Measurements from ENCODE around the gene CXCL10.
"Not testable (repeated sequence)": the region's sequence is repeated elsewhere in the genome, so short reads cannot be mapped to it uniquely, and the experiment has no call there.

CXCL10 gene

DNA sequence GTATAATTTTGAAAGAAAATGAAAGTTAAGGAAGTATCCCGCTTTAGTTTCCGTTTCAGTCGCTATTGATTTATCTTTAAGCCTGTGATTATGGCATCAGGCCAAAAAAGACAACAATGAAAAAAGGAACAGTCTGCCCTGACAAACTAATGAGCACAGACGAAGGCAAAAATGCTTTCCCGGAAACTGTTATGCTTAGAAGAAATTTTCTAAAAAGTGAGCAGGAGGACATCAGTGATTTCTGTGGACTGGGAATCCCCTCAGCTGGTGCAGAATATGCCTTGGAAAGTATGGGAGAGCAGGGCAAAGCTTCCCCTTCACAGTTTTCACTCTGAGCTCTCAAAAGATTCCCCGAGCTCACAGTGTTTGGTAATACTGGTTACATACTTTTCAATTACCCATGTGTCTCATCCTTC lies 5.1 kb upstream of the CXCL10 start:
- peak; percentile 34 for DNase-seq (ENCODE audit: low spot score)

DNA sequence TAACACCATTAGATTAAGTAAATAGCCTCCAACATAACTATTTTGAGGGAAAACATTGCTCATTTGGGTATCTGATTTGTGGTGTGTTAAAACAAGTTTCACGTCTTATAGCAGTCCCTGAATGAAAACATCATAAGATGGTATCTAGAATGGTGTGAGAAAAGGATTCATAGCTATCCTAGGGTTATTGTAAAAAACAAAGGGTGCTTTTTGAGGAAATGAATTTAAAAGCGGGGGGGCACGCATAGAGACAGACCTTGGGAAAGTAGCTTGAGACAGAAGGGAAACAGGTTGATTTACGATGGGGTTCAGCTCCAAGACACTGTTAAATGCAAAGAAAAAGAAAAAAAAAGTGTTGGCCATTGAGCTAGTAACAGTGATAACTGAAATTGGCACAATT lies 768 bp upstream of the CXCL10 start:
- no peak for DNase-seq (ENCODE audit: low spot score)

DNA sequence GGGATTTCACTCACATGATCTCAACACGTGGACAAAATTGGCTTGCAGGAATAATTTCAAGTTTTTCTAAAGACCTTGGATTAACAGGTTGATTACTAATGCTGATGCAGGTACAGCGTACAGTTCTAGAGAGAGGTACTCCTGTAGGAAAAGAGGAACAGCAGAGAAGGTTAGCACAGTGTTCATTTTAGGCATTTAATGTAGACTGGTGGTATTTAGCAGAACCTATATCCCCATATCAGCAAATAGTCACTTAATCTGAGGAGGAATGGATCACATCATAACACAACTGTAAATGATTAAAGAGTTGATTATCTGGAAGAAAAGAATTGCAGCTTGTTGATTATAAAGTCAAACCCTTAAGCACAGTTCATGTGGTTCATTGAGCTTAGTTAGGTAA lies 620 bp downstream of the CXCL10 start:
- no peak for DNase-seq (ENCODE audit: low spot score)

DNA sequence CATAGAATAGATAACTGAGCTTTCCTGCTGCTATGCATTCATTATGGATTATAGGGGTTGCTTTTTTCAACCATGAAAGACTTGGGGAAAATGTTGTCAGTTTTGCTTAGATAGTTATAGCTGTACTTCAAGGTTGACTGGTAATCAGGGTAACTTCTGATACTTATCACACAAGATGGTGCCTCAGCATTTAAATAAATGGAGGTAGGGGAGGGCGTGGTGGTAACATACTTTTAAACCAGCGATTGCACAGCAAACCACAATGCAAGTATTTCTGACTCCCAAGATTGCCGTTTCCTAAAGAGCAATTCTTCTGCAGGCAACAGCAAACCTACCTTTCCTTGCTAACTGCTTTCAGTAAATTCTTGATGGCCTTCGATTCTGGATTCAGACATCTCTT lies 1.3 kb downstream of the CXCL10 start:
- DNase-seq (ENCODE audit: low spot score) = no peak

DNA sequence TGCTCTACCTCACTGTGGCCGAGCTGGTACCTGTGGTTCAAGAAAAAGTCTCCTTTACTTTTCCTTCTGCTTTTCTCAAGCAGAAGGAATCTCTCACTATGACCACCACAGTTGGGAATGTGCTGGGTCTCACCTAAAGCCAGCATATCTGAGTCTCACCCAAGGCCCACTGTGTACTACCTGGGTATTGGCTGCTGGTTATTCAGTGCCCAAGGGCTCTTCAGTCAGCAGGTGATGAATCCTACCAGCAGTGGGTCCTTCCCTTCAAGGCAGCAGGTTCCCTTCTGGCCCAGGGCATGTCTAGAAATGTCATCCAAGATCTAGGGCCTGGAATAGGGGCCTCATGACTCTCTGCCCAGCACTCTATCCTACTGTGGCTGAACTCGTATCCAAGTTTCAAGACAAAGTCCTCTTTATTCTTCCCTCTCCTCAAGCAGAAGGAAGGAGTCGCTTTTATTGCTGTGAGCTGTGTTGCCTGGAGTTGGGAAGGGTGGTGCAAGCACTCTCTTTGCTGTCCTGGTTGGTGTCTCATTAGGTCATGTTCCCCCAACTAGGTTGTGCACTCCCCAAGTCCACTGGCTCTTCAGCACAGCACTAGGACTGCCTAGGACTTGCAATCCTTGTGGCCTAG lies 6.1 kb downstream of the CXCL10 start:
- no peak for DNase-seq (ENCODE audit: low spot score)

DNA sequence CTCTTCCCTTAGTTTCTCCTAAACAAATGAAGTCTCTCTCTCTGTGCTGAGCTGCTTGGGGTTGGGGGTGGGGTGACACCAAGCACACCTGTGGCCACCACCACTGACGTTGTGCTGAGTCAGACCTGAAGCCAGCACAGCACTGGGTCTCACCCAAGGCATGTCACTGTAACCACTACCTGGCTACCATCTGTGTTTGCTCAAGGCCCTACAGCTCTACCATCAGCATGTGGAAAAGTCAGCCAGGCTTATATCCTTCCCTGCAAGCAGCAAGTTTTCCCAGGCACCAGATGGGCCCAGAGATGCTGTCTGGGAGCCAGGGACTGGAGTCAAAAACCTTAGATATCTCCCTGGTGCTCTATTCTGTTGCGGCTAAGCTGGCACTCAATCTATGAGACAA lies 6.9 kb downstream of the CXCL10 start:
- no peak for DNase-seq (ENCODE audit: low spot score)

DNA sequence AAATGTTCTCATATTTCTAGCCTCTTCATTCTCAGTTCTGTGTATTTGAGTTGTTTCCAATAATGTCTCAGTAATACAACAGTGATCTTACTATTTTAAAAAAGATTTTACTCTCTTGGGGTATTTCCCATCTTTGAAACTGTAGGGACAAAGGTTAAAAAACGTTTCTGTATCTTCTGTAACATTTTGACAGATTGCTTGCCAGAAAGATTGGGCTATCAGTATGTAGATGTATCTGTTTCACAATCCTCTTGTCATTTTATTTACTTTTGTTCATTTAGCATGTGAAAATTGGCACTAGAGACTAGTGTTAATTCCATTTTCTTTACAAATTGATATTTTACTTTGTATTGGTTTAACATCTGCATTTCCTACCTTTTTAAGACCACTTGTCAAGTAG lies 9.8 kb downstream of the CXCL10 start:
- no peak for DNase-seq (ENCODE audit: low spot score)

DNA sequence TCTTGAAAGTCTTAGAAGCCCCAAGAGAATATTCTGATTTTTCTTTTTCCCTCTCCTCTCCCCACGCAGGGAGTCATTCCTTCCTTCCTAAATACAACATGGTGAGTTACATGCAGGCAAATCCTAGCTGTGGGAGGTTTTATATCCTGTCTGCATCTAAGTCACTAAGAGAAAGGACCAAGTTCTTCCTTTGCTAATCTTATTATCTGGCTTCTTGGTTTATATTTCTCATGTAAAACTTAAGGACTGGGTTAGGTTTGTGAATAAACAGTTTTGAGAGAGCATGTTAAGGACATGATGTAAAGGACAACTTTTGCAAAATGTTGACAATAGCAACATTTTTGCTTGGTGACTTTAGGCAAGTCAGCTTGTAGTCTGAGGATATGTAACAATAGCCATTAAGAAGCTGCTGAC lies 10.9 kb downstream of the CXCL10 start:
- no peak for DNase-seq (ENCODE audit: low spot score)

DNA sequence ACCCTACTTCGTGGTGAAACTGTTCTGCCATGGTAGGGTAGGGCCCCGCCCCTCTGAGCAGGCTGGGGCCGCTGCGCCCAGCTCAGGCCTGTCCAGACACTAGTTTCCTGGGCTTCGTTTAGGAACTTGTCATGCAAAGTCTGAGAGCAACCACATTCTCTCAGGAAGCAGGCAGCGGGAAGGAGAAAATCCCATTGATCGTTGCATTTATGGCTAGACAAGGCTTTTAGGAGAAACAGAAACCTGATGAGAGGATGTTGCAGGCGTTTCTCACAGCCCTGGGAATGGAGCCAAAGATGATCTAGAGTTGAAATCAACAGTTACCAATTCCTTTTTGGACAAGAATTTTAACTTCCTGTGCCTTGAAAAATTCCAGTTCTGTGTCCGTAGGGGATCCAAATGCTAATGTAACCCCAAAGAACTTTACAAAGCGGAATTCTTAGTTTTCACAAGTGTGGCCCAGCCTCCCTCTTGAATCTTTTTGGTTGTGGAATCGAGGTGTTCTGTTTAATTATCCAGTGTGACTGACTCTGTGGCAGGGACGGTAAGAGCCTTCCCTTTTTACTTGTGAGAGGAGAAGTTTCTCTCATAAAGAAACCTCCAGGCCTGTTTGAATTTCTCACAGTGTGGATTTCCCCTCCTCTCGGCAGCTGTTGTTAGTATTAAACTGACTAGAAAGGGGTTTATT lies 11.5 kb downstream of the CXCL10 start:
- no peak for DNase-seq (ENCODE audit: low spot score)

DNA sequence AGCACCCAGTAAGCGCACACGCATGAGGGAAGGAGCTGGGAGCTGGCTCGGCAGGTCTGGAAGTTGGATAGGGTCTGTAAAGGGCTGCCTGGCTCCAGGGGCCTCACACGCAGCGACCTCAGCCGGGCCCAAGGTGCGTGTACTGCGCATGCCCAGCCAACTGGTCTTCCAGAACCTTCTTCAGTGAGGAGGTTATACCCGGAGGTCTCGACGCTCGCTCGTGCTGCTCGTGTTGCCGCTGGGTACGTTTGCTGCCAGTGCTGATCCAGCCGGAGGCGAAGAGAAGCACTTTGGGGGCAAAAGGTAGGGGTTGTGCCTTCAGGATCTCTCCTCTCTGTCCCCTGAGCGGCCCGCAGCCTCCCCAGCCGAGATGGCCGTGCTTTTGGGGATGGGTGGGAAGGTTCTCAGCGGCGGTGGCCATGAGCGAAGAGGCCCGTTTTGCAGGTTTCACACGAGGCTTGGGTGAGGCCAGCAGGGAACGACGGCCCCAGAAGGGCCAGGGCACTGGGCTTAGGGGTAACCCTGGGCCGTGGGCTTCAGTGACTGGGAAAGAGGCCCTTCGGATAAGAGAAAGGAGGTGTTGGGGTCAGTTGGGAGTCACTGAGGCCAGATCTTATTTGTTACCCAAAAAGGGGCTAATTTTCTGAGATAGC lies 12.2 kb downstream of the CXCL10 start:
- no peak for DNase-seq (ENCODE audit: low spot score)

DNA sequence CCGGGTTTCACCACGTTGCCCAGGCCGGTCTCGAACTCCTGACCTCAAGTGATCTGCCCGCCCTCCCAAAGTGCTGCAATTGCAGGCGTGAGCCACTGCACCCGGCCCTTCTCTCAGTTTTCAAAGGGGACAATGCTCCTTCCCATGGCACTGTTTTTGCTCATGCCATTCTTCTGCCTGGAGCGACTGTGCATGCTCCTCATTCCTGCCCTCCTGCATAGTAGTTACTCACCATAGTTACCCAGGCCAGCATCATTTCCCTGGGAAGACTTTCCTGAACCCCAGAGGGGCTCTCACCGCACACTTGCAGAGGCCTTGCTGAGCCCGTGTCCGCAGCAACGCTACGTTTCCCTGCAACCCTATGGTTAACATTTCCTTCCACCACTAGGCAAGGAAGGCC lies 12.7 kb downstream of the CXCL10 start:
- DNase-seq (ENCODE audit: low spot score) = no peak

DNA sequence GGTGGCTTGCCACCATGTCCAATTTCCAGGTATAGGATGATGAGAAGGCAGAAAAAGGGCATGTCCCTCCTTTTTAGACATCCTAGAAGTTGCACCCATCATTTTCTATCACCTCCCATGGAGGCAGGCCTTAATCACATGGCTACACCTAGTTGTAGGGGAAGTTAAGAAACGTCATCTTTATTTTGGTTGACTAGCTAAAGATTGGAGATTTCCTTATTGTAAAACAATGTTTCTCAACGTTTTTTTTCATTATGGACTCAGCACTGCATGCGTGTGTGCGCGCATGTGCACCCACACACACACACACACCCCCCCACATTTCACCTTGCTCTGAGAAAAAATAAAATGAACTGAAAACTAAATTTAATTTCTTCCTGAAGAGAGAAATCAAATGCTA lies 14.0 kb downstream of the CXCL10 start:
- no peak for DNase-seq (ENCODE audit: low spot score)

DNA sequence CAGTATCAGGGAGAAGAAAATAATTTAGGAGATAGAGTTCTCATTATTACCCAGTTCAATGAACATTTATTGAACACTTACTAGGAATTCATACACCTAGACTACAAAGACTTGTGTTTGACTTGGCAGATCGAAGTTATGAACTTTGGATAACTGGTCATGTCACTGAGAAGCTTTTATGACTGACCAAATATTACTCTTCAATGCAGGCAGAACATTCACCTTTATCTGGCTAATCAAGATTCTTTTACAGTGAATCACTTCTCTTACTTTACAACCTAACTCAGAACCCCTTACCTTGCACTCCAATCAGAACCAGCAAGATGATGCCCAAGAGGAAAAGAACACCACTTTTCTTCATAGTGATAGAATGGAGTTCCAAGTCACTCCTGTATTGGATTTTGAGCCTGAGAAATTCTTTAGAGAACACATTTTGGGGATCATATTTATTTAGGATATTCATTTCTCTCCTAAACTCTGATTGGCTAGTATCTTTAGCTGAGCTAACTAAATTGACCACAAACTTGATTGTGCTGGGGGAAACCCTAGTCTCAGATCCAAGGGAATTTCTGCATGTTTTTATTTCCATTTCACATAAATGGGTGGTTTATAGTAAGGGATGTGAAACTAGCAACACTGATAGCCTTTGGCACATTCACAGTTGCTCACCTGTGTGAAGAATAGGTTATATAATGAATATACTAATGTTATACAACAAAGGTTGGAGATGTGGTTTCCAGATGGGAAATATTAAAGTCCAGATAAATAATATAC lies 16.0 kb downstream of the CXCL10 start, which contains the start of gene CXCL9:
TSS of gene CXCL9 (minus strand) at position 421 of the 774 bp plus-strand sequence. CDS start at position 361, 60 bp downstream.
- no peak for DNase-seq (ENCODE audit: low spot score)

DNA sequence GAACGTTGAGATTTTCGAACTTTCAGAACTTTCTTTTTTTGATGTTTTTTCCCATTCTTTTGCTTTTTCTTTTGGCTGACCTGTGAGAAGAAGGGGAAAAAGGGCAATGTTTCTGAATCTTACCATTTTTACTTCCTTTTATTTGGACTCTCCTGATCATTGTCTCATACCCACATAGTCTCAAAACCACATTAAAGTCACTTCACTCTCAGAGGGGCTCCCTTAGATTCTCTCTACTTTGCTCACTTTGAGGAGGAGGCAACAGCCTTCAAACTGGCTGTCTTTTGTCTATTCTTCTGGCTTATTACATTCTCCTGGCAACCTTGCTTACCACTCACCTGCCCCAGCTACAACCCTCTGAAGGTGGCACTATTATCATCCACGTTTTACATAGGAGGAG lies 19.7 kb downstream of the CXCL10 start:
- no peak for DNase-seq (ENCODE audit: low spot score)

DNA sequence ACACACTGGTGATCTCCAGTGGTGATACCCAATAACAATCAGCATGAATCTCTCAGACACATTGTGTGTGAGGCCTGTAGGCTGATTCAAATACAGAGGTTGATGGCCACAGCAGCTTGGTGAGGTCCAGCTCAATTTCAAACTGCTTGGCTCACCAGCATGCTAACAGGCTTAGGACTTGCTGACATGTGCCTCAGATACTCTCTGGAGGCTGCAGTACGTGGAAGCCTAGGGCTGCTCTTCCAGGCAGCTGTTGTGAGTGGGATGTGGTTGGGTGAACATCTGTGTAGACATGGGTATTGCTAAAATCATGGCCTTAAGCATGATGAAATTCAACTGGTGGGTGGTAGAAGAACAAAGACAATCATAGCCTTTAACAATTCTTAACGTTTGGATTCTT lies 20.3 kb downstream of the CXCL10 start:
- DNase-seq (ENCODE audit: low spot score) = no peak

DNA sequence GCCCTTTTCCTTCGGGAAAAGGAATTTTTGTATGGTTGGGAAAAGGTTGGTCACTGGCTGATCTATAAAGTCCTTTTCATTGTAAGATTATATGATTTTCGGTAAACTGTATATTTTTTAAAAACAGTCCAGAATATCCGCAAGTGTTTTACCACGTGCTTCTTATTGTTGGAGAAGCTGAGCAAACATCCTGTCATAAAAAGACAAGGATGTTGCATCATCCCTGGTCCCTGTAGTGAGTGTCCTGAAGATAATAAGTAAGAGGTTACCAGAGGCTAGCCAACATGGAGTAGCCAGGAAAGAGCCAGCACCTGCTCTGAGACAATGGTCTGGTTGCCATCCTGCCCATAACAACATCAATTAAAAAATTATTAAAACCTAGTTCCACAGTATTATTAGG lies 21.1 kb downstream of the CXCL10 start:
- no peak for DNase-seq (ENCODE audit: low spot score)

DNA sequence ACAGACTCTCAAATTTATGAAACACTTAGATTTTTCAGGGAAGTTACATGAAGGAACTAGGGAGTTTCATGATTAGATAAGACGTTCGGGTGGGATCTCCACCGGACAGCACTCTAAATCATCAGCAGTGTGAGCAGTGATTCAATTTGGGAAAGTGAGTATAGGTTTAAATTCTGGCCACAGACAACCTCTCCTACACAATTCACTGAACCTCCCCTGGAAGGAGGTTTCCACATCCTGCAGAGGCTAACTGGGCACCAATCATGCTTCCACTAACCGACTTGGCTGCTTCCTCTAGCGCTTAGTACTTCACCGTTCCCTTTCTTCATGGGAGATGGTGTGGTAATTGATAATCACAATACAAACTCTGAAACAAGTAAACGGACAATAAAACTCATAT lies 21.6 kb downstream of the CXCL10 start:
- no peak for DNase-seq (ENCODE audit: low spot score)

DNA sequence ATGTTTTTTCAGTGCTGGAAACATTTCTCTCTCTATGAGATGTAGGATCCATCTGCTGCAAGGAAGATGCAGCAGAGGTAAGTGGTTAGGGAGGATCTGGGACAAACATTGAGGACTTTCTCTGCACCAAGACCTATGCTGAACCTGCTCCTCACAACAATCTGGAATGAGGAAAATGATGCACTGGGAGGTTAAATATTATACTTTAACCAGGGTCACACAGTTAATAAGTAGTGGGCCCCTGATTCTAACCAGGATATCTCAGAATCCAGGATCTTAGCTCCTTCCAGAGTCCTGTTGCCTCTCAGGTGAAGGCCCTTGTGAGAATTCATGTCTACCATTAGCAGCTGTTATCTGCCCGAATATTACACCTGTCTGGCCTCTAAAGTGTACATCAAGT lies 23.0 kb downstream of the CXCL10 start:
- DNase-seq (ENCODE audit: low spot score) = no peak

DNA sequence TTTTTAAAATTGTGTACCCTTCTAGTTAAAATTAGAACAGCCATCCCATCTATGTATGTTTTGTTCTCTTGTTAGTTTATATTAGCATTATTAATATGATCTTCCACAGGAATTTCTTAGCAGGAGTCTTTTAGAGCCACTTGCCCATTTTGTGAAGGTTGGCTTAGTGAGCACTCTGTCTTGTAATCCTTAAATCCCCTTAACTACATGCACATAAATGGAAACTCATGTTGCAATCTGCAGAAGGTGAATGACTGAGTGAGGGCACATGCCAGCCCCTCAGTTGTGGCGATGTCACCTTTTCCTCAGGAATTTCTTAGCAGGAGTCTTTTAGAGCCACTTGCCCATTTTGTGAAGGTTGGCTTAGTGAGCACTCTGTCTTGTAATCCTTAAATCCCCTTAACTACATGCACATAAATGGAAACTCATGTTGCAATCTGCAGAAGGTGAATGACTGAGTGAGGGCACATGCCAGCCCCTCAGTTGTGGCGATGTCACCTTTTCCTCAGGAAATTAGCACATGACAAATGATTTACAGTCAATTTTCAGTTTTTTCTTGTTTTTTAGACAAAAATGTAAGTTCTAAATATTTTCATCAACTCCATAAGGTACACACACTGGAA lies 24.7 kb downstream of the CXCL10 start:
- not testable (repeated sequence) for DNase-seq (ENCODE audit: low spot score)

DNA sequence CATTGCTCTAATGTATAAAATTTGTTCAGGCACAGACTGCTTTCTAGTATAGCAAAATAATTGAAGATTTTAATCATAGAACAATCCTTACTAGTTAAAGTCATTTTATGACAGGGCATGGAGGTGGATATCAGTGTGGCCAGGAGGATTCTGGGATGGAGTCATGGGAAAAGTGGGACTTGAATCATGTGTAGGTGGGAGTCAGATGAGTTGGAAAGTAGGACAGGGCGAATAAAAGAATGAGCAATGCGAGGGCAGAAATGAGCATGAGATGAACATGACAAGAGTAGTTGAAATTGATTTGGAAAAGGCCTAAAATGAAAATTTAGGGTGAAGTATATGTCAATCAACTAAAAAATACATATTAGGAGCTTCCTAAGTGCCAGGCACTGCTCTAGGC lies 25.4 kb downstream of the CXCL10 start:
- DNase-seq (ENCODE audit: low spot score) = no peak

DNA sequence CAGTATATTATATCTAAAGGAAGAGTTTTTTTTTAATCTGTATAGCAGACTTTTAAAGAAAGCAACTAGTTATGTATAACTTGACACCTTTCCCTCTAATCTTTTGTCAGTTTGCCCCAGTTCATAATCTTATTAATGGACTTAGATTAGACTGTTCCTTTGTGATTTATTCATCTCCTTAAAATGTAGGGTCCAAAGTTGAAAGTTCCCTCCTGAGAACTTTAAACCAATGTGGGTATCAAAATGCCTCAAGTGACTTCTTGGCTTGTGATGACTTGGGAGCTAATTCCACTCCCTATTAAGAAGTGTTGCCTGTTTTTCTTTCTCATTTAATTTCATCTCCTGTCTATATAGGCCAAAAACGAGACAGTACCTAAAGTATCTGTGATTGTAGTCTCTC lies 26.2 kb downstream of the CXCL10 start:
- DNase-seq (ENCODE audit: low spot score) = no peak

DNA sequence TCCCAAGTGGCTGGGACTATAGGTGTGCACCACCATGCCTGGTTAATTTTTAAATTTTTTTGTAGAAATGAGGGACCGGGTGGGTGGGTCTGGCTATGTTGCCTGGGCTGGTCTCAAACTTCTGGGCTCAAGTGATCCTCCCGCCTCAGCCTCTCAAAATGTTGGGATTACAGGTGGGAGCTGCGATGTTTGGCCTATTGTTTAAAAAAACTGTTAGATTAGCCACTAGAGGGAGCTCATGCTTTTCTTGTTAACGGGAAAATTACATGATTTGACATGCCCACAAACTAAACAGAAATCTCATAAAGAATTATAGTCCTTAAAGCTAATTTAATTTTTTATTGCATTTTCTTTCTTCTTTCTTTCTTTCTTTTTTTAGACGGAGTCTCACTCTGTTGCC lies 27.6 kb downstream of the CXCL10 start:
- DNase-seq (ENCODE audit: low spot score) = peak; percentile 70

Measured in NAMALWA (cell line).